Neural progenitor cell (in vitro differentiated cells): ENCODE data around the gene KRTDAP.

ENCODE experiments used
- EZH2 ChIP-seq: fragments of 200-600 bp; sonication (generic); IDR thresholded peaks from 2 replicates; pipeline ENCODE4 v1.6.1; 2017; ENCODE audit warnings: antibody characterized with exemption, mild to moderate bottlenecking, moderate library complexity
- EZH2phosphoT487 ChIP-seq: fragments of 200-600 bp; sonication (generic); IDR thresholded peaks from 2 replicates; pipeline ENCODE4 v1.6.1; 2017; ENCODE audit warnings: antibody characterized with exemption
- TF ChIP-seq, protein P1 (sequence below): fragments of 200-600 bp; sonication (generic); IDR thresholded peaks from 2 replicates; pipeline ENCODE4 v1.5.1; 2017; ENCODE audit warnings: antibody characterized with exemption, mild to moderate bottlenecking

DNA sequence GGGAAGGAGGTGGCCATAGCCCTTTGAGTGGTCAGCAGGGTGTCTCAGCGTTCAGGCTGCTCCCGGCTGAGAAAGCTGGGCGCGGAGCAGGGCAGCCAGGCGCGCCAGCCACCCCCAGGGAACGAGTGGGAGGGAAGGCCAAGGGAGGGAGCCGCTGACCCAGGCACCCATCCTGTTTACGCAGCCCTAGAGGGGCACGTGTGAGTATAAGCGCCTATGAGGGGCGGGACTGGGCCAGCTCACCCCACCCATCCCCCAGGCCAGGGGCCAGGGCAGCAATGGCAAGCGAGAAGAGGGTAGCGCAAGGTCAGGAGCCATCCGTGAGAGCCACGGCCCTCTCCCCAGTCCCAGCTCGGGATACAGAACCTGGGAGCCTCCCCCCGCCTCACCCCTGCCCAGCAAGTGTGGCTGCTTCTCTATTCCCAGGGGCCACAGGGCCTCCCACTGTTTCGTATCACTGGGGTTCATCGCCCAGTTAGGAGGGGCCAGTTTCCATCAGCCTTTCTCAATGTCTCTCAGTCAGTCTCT, 24.1 kb upstream of the KRTDAP start:
- TF ChIP-seq, protein P1, sequence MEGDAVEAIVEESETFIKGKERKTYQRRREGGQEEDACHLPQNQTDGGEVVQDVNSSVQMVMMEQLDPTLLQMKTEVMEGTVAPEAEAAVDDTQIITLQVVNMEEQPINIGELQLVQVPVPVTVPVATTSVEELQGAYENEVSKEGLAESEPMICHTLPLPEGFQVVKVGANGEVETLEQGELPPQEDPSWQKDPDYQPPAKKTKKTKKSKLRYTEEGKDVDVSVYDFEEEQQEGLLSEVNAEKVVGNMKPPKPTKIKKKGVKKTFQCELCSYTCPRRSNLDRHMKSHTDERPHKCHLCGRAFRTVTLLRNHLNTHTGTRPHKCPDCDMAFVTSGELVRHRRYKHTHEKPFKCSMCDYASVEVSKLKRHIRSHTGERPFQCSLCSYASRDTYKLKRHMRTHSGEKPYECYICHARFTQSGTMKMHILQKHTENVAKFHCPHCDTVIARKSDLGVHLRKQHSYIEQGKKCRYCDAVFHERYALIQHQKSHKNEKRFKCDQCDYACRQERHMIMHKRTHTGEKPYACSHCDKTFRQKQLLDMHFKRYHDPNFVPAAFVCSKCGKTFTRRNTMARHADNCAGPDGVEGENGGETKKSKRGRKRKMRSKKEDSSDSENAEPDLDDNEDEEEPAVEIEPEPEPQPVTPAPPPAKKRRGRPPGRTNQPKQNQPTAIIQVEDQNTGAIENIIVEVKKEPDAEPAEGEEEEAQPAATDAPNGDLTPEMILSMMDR: no peak
- TF ChIP-seq EZH2 (no peak), EZH2phosphoT487 (no peak)
